IPS-NIHi7 (cell line): Measurements from ENCODE around the gene CLDN25.

Experiments used
- DNase-seq: peaks from one replicate; pipeline ENCODE4 v3.0.0; 2012; ENCODE audit warnings: mixed read lengths; ENCODE audit errors: extremely low spot score

The CLDN25 gene

DNA sequence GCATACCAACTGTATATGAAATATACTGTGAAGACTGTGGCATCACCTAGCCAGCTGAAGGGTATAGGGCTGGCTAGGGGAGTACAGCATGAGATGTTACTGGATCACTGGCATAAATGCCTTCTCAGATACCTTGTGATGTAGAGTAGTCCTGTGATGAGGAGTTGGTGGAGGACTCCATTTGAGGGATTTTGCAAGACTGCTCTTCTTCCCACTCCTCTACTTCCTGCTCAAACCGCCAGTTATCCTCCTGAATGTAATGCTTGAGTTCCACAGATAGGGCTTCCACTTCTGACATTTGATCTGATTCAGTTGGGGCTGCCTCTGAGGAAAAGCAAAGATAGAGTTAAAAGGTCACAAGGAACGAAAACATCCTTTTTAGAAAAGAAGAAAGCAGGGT, 29.3 kb downstream of the CLDN25 start:
- no peak for DNase-seq

DNA sequence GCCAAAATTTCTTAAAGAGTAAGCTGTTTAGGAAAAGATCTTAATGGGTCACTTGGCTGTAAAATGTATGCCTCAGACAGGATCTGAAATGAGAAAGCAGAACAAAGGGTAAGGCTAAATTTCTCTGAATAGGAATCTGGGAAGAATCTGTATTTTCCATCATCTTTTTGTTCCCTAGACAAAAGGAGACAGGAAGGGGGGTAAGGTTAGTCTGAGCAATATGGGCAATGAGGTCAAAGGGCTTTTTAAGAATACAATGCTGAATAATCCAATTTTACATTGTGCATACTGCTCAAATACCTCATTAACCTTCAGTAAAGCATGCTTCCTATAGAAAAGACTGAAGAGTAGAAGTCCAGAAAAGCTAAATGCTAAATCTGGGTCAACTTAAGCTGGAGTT, 34.6 kb downstream of the CLDN25 start:
- DNase-seq = no peak

DNA sequence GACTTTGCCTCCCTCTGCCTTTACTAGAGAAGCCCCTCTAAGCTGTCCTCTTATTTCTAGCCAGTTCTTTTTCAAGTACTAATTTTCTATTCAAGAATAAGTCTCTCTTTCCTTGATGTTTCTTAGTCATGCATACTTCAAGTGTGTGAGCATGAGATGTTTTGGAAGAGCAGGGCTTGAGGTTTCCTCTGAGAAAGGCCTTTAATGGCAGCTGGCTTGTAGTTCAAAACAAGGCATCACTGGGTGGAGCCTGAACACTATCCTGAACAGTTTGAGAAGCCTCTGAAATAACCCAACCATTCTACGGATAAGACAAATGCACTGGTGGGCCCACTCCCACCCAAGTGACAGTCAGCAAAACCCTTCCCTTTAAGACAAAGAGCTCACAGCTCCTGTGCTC, 37.6 kb downstream of the CLDN25 start:
- DNase-seq = no peak

DNA sequence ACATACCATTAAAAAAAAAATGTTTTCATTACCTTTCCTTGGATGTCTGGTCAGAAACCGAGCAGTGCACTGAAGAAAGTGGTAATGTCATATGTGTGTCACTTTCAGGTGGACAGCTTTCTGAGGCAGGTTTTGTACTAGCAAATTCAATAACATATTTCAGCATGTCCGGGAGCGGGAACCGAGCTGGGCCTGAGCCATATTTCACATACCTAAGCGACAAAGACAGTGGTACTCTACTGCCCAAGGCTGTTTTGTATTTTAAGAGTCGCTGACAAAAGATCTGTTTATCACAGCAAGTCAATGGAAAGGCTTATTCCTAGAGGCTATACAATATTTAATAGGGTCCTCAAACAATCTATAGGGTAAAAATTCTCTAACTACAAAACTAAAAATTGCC, 38.0 kb downstream of the CLDN25 start:
- DNase-seq = no peak

DNA sequence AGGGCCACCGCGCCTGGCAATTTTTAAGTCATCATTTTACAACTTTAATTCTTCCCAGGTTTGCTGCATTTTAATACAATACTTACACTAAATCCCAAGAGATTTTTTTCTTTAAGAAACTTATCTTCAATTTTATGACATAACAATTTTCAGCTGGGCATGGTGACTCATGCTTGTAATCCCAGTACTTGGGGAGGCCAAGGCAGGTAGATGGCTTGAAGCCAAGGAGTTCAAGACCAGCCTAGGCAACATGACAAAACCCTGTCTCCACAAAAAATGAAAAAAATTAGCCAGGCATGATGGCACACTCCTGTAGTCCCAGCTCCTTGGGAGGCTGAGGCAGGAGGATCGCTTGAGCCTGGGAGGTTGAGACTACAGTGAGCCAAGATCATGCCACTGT, 38.8 kb downstream of the CLDN25 start:
- no peak for DNase-seq

DNA sequence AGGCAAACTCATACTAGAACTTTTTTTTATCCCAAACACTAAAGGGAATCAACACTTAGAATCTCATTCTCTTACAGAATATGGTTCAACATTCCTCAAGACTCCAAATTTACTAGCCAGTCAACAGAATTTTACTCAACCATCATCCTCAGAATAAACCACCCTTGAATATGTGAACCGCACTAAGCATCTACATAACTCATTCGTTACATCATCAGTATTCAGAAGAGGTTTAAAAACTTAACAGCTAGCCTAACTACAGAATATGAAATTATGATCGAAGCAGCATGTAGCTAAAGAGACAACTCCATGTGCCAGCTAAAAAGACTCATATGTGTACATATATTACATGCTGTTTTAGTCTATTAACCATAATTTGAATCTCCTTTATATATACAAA, 47.9 kb downstream of the CLDN25 start:
- DNase-seq = no peak

DNA sequence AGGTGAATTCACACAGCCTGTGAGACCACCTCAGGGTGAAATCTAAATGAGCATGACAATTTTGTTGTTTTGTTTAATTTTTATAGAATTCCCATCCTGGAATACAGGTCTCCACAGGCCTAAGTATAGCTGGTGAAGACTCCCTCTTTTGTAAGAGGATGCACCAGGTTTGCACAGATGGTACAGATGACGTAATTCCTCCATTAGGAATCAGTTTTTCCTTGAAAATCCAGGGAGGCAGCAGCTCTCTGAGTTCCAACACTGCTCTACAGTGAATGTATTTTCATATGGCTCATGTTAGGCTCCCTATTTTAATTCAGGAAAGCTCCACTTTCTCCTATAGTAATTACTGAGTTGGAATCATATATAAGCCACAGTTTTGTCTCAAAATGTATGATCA, 48.6 kb downstream of the CLDN25 start:
- DNase-seq = no peak

DNA sequence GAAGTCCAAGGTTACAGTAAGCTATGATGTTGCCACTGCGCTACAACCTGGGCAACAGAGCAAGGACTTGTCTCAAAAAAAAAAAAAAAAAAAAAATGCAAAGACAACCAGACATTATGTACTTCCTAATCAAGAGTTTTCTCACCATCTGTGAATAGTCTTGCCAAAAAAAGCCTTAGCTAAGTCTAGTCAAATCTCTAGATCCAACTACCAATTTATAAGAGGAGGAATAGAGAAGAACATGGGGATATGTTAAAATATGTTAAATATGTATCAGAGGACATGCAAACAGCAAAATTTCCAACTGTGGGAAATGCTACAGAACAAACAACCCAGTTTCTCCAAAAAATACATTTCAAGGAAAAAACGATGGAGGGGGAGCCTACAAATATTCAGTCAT, 50.2 kb downstream of the CLDN25 start:
- no peak for DNase-seq
